HEK293 (cell line): Measurements from ENCODE around the gene CPT1A.

ENCODE experiments used
- CTCF ChIA-PET: fragments of 350-600 bp; formaldehyde crosslinking; extraction: SDS; loops from one replicate; lab custom pipeline; 2021; ENCODE audit warnings: antibody characterized with exemption; lab: Yijun Ruan, JAX
- POLR2A ChIA-PET: fragments of 300-600 bp; formaldehyde crosslinking; extraction: SDS; loops from one replicate; lab custom pipeline; 2020; ENCODE audit warnings: antibody characterized with exemption, inconsistent platforms; lab: Yijun Ruan, JAX
- H3K27ac ChIP-seq: fragments of 200-500 bp; sonication (Bioruptor generic); 2 replicates; pipeline ENCODE4 v1.5.1; 2014; ENCODE audit warnings: low read depth, low read length, control low read depth, inconsistent platforms; ENCODE audit errors: extremely low read depth
- H3K36me3 ChIP-seq, 2 experiments: fragments of 200-500 bp in 1 of 2; sonication (Bioruptor generic) in 1 of 2; 1 replicate in 1 of 2; 2 replicates in 1 of 2; pipeline ENCODE4 v1.5.1; 2014 to 2017; ENCODE audit warnings: inconsistent platforms in 2 of 2, low read length in 2 of 2; ENCODE audit not compliant: control insufficient read depth in 2 of 2, insufficient read depth in 1 of 2
- H3K4me1 ChIP-seq: fragments of 200-500 bp; sonication (Bioruptor generic); 2 replicates; pipeline ENCODE4 v1.5.1; 2014; ENCODE audit warnings: mild to moderate bottlenecking, low read length, inconsistent platforms; ENCODE audit not compliant: control insufficient read depth, insufficient read depth
- H3K4me3 ChIP-seq: 2 replicates; pipeline ENCODE4 v1.5.1; 2011; ENCODE audit warnings: low read depth, mild to moderate bottlenecking, control low read depth, low read length, moderate library complexity
- H3K9me3 ChIP-seq: fragments of 200-500 bp; sonication (Bioruptor generic); 2 replicates; pipeline ENCODE4 v1.5.1; 2014; ENCODE audit warnings: low read depth, low read length, inconsistent platforms; ENCODE audit not compliant: control insufficient read depth, insufficient read depth
- KLF8 ChIP-seq: fragments of 450-650 bp; formaldehyde crosslinking; IDR thresholded peaks from 2 replicates; pipeline ENCODE4 v1.5.1; 2016; ENCODE audit warnings: missing biosample characterization, missing genetic modification characterization
- PATZ1 ChIP-seq: fragments of 450-650 bp; formaldehyde crosslinking; IDR thresholded peaks from 2 replicates; pipeline ENCODE4 v1.5.1; 2016; ENCODE audit warnings: missing biosample characterization, missing genetic modification characterization
- ZNF138 ChIP-seq: fragments of 450-650 bp; formaldehyde crosslinking; IDR thresholded peaks from 2 replicates; pipeline ENCODE4 v1.5.1; 2016; ENCODE audit warnings: missing biosample characterization, missing genetic modification characterization, borderline replicate concordance
- ZNF223 ChIP-seq: fragments of 450-650 bp; formaldehyde crosslinking; IDR thresholded peaks from 2 replicates; pipeline ENCODE4 v1.5.1; 2016; ENCODE audit warnings: missing biosample characterization, missing genetic modification characterization
- ZNF23 ChIP-seq: fragments of 450-650 bp; formaldehyde crosslinking; IDR thresholded peaks from 2 replicates; pipeline ENCODE4 v1.5.1; 2016; ENCODE audit warnings: missing biosample characterization, missing genetic modification characterization, borderline replicate concordance
- ZNF292 ChIP-seq: fragments of 450-650 bp; formaldehyde crosslinking; IDR thresholded peaks from 2 replicates; pipeline ENCODE4 v1.5.1; 2016; ENCODE audit warnings: low read depth, missing biosample characterization, missing genetic modification characterization, borderline replicate concordance
- ZNF362 ChIP-seq: fragments of 450-650 bp; formaldehyde crosslinking; IDR thresholded peaks from 2 replicates; pipeline ENCODE4 v1.5.1; 2016; ENCODE audit warnings: missing biosample characterization, missing genetic modification characterization
- ZNF544 ChIP-seq: fragments of 450-650 bp; formaldehyde crosslinking; IDR thresholded peaks from 2 replicates; pipeline ENCODE4 v1.5.0; 2017; ENCODE audit warnings: missing biosample characterization, missing genetic modification characterization
- ZNF621 ChIP-seq: fragments of 450-650 bp; formaldehyde crosslinking; IDR thresholded peaks from 2 replicates; pipeline ENCODE4 v1.5.1; 2017; ENCODE audit warnings: missing biosample characterization, missing genetic modification characterization
- ZNF701 ChIP-seq: fragments of 450-650 bp; formaldehyde crosslinking; IDR thresholded peaks from 2 replicates; pipeline ENCODE4 v1.5.1; 2016; ENCODE audit warnings: missing biosample characterization, missing genetic modification characterization
- ZNF785 ChIP-seq: fragments of 450-650 bp; formaldehyde crosslinking; IDR thresholded peaks from 2 replicates; pipeline ENCODE4 v1.5.1; 2016; ENCODE audit warnings: missing biosample characterization, missing genetic modification characterization
- TF ChIP-seq, protein P1 (sequence below): fragments of 450-650 bp; formaldehyde crosslinking; IDR thresholded peaks from 2 replicates; pipeline ENCODE4 v1.5.1; 2017; ENCODE audit warnings: missing biosample characterization, missing genetic modification characterization
- TF ChIP-seq, protein P2 (sequence below): fragments of 450-650 bp; formaldehyde crosslinking; IDR thresholded peaks from 2 replicates; pipeline ENCODE4 v1.5.1; 2016; ENCODE audit warnings: missing biosample characterization, missing genetic modification characterization
- TF ChIP-seq, protein P3 (sequence below): fragments of 450-650 bp; formaldehyde crosslinking; IDR thresholded peaks from 2 replicates; pipeline ENCODE4 v1.5.1; 2016; ENCODE audit warnings: missing biosample characterization, missing genetic modification characterization
- TF ChIP-seq, protein P4 (sequence below): fragments of 450-650 bp; formaldehyde crosslinking; IDR thresholded peaks from 2 replicates; pipeline ENCODE4 v1.5.1; 2017; ENCODE audit warnings: missing biosample characterization, mild to moderate bottlenecking, missing genetic modification characterization, moderate library complexity

Gene CPT1A

GRCh38 chr11:68872216-68873003 lies 30.7 kb upstream of the CPT1A start:
- Histone ChIP-seq H3K9me3 (no peaks in the 10 kb centered on the region), H3K4me3 (no peak overlapping the region), H3K4me1 (no peaks in the 10 kb centered on the region)
- POLR2A ChIA-PET: no interaction called here
- TF ChIP-seq PATZ1 (tag by site-specific recombination): no peak
- TF ChIP-seq, protein P1, sequence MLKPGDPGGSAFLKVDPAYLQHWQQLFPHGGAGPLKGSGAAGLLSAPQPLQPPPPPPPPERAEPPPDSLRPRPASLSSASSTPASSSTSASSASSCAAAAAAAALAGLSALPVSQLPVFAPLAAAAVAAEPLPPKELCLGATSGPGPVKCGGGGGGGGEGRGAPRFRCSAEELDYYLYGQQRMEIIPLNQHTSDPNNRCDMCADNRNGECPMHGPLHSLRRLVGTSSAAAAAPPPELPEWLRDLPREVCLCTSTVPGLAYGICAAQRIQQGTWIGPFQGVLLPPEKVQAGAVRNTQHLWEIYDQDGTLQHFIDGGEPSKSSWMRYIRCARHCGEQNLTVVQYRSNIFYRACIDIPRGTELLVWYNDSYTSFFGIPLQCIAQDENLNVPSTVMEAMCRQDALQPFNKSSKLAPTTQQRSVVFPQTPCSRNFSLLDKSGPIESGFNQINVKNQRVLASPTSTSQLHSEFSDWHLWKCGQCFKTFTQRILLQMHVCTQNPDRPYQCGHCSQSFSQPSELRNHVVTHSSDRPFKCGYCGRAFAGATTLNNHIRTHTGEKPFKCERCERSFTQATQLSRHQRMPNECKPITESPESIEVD (tag by site-specific recombination): no peak
- TF ChIP-seq ZNF785: no peak
- no peak for TF ChIP-seq ZNF701 (tag by site-specific recombination)
- TF ChIP-seq, protein P2, sequence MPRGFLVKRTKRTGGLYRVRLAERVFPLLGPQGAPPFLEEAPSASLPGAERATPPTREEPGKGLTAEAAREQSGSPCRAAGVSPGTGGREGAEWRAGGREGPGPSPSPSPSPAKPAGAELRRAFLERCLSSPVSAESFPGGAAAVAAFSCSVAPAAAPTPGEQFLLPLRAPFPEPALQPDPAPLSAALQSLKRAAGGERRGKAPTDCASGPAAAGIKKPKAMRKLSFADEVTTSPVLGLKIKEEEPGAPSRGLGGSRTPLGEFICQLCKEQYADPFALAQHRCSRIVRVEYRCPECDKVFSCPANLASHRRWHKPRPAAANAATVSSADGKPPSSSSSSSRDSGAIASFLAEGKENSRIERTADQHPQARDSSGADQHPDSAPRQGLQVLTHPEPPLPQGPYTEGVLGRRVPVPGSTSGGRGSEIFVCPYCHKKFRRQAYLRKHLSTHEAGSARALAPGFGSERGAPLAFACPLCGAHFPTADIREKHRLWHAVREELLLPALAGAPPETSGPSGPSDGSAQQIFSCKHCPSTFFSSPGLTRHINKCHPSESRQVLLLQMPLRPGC: no peak
- TF ChIP-seq, all 188 proteins: peak for 0
- no peak overlapping the region for H3K27ac ChIP-seq
- no peaks in the 10 kb centered on the region for H3K36me3 ChIP-seq
- CTCF ChIA-PET: interaction anchor here (0.5 to 1.2 kb wide), 2 partner anchors 28 to 75 kb away, joined by 3 to 6 read pairs; no protein-coding TSS in a partner anchor

DNA sequence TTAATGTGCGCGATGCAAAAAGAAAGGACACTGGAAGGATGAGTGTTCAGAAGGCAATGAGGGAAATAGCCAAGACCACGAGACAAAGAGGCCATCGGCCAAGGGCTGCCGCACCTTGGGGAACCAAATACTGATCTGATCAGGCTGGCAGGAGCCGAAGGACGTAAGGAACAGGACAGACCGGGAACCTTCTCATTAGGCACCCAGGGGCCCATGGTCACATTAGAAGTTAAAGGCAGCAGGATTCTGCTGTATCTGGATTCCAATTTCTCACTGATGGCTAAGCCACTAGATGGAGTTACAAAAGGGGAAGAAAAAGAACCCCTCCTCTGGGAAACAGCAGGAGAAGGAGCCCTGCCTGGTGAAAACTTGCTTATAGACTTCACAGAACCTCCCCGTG lies 28.8 kb upstream of the CPT1A start:
- H3K36me3 ChIP-seq: no peaks in the 10 kb centered on the region
- ChIA-PET POLR2A (no interaction called here), CTCF (no interaction called here)
- TF ChIP-seq ZNF138 (tag by site-specific recombination) (no peak), ZNF621 (tag by site-specific recombination) (no peak), ZNF23 (tag by site-specific recombination) (no peak), ZNF362 (tag by site-specific recombination) (no peak), KLF8 (no peak), ZNF292 (tag by site-specific recombination) (no peak), ZNF223 (tag by site-specific recombination) (no peak), ZNF544 (tag by site-specific recombination) (no peak)
- TF ChIP-seq, protein P3, sequence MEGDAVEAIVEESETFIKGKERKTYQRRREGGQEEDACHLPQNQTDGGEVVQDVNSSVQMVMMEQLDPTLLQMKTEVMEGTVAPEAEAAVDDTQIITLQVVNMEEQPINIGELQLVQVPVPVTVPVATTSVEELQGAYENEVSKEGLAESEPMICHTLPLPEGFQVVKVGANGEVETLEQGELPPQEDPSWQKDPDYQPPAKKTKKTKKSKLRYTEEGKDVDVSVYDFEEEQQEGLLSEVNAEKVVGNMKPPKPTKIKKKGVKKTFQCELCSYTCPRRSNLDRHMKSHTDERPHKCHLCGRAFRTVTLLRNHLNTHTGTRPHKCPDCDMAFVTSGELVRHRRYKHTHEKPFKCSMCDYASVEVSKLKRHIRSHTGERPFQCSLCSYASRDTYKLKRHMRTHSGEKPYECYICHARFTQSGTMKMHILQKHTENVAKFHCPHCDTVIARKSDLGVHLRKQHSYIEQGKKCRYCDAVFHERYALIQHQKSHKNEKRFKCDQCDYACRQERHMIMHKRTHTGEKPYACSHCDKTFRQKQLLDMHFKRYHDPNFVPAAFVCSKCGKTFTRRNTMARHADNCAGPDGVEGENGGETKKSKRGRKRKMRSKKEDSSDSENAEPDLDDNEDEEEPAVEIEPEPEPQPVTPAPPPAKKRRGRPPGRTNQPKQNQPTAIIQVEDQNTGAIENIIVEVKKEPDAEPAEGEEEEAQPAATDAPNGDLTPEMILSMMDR (tag by site-specific recombination): no peak
- TF ChIP-seq, protein P4, sequence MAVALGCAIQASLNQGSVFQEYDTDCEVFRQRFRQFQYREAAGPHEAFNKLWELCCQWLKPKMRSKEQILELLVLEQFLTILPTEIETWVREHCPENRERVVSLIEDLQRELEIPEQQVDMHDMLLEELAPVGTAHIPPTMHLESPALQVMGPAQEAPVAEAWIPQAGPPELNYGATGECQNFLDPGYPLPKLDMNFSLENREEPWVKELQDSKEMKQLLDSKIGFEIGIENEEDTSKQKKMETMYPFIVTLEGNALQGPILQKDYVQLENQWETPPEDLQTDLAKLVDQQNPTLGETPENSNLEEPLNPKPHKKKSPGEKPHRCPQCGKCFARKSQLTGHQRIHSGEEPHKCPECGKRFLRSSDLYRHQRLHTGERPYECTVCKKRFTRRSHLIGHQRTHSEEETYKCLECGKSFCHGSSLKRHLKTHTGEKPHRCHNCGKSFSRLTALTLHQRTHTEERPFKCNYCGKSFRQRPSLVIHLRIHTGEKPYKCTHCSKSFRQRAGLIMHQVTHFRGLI: no peak
- H3K27ac ChIP-seq: no peak overlapping the region
- no peaks in the 10 kb centered on the region for H3K4me1 ChIP-seq
- no peaks in the 10 kb centered on the region for H3K9me3 ChIP-seq
- H3K4me3 ChIP-seq: no peak overlapping the region
